Testis (tissue), 2 donors: ENCODE results near the gene WASF2.
"Not testable (repeated sequence)": the region's sequence is repeated elsewhere in the genome, so short reads cannot be mapped to it uniquely, and the experiment has no call there.

Experiments used
- POLR2A ChIP-seq: fragments of 450-650 bp; IDR thresholded peaks from one replicate; pipeline ENCODE4 v1.6.1; 2017; ENCODE audit warnings: antibody characterized with exemption, mild to moderate bottlenecking, moderate library complexity
- TF ChIP-seq, protein P1 (sequence below), 3 experiments: fragments of 450-650 bp in 2 of 3; fragments of 200-600 bp in 1 of 3; sonication (generic) in 1 of 3; IDR thresholded peaks; one replicate each; pipeline ENCODE4 v1.5.1; 2016 to 2019; ENCODE audit warnings: antibody characterized with exemption in 3 of 3, mild to moderate bottlenecking in 2 of 3, moderate library complexity in 1 of 3

DNA sequence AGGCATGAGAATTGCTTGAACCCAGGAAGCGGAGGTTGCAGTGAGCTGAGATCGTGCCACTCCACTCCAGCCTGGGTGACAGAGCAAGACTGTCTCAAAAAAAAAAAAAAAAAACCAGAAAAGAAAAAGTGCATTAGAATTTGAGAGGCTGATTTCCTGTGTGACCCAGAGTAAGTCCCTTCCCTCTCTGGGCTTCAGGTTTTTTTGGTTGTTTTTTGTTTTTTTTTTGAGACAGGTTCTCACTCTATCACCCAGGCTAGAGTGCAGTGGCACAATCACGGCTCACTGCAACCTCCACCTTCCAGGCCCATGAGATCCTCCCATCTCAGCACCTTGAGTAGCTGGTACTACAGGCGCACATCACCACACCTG is 48.3 kb upstream of the WASF2 start:
- TF ChIP-seq, protein P1, sequence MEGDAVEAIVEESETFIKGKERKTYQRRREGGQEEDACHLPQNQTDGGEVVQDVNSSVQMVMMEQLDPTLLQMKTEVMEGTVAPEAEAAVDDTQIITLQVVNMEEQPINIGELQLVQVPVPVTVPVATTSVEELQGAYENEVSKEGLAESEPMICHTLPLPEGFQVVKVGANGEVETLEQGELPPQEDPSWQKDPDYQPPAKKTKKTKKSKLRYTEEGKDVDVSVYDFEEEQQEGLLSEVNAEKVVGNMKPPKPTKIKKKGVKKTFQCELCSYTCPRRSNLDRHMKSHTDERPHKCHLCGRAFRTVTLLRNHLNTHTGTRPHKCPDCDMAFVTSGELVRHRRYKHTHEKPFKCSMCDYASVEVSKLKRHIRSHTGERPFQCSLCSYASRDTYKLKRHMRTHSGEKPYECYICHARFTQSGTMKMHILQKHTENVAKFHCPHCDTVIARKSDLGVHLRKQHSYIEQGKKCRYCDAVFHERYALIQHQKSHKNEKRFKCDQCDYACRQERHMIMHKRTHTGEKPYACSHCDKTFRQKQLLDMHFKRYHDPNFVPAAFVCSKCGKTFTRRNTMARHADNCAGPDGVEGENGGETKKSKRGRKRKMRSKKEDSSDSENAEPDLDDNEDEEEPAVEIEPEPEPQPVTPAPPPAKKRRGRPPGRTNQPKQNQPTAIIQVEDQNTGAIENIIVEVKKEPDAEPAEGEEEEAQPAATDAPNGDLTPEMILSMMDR (IDR thresholded peaks at IDR 0.05), result not testable (repeated sequence)
- not testable (repeated sequence) for TF ChIP-seq POLR2A
